Adrenal gland (tissue), 5 donors: Measurements from ENCODE around the gene PIPOX.

Source experiments
- POLR2A ChIP-seq, 2 donors: fragments of 450-650 bp; IDR thresholded peaks; one replicate each; pipeline ENCODE4 v1.6.1; 2017; ENCODE audit warnings: antibody characterized with exemption in 2 of 2, mild to moderate bottlenecking in 2 of 2, moderate library complexity in 1 of 2
- TF ChIP-seq, protein P1 (sequence below), 6 experiments: fragments of 450-650 bp in 4 of 6; fragments of 200-600 bp in 2 of 6; sonication (generic) in 1 of 6; IDR thresholded peaks; 1 replicate in 5 of 6; 2 replicates in 1 of 6; pipeline versions ENCODE4 v1.5.1 to v1.8.0; 2016 to 2021; ENCODE audit warnings: antibody characterized with exemption in 6 of 6, mild to moderate bottlenecking in 2 of 6, moderate library complexity in 1 of 6
- donor health status: DM: no; HTN: no; CAD: no.

DNA sequence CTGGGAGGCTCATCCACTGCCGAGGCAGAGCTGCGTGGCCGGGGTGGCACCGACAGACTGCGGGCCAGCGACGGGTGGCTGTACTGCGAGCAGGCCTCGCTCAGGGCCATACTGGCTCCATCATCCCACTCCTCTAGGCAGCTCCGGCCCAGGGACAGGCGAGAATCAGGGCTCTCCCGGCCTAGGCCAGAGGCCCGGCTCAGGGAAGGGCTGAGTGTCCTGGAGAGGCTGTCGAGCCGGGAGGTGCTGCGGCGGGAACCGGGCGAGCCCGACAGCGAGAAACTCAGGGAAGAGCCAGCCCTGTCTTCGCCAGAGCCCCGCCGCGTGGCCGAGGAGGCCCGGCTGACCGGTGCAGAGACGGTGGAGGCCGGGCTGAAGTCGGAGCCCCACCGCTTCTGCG lies 37.4 kb downstream of the PIPOX start:
- TF ChIP-seq, protein P1, sequence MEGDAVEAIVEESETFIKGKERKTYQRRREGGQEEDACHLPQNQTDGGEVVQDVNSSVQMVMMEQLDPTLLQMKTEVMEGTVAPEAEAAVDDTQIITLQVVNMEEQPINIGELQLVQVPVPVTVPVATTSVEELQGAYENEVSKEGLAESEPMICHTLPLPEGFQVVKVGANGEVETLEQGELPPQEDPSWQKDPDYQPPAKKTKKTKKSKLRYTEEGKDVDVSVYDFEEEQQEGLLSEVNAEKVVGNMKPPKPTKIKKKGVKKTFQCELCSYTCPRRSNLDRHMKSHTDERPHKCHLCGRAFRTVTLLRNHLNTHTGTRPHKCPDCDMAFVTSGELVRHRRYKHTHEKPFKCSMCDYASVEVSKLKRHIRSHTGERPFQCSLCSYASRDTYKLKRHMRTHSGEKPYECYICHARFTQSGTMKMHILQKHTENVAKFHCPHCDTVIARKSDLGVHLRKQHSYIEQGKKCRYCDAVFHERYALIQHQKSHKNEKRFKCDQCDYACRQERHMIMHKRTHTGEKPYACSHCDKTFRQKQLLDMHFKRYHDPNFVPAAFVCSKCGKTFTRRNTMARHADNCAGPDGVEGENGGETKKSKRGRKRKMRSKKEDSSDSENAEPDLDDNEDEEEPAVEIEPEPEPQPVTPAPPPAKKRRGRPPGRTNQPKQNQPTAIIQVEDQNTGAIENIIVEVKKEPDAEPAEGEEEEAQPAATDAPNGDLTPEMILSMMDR (IDR thresholded peaks at IDR 0.05), result no peak
- no peak for TF ChIP-seq POLR2A (IDR thresholded peaks at IDR 0.05)
